Natural killer cell (primary cell): ENCODE data around the gene APOA4. TPM values are rescaled to one million over a fixed set of nuclear protein-coding genes. Genes with fewer than 3 reads are reported as not detected.

ENCODE experiments used
- ATAC-seq, 3 donors: fragments of 150-1000 bp in 2 of 3; fragments of 200-7000 bp in 1 of 3; cut with Tn5 transposase; 1 replicate in 1 of 3; 2 replicates in 2 of 3; pipeline ENCODE4 v1.10.0; 2021; ENCODE audit warnings: mild to moderate bottlenecking in 2 of 3, moderate library complexity in 2 of 3
- DNase-seq, 2 donors: peaks; one replicate each; pipeline versions ENCODE4 v3.0.0 to v3.0.0-alpha.2; 2013 to 2021; ENCODE audit warnings: mixed read lengths in 1 of 2
- H3K27ac ChIP-seq: one replicate; pipeline ENCODE4 v1.5.1; 2013; ENCODE audit warnings: mild to moderate bottlenecking, low read length
- H3K27me3 ChIP-seq: one replicate; pipeline ENCODE4 v1.6.1; 2013; ENCODE audit warnings: low read length; ENCODE audit not compliant: control insufficient read depth, insufficient read depth
- H3K36me3 ChIP-seq: one replicate; pipeline ENCODE4 v1.6.1; 2013; ENCODE audit warnings: low read length; ENCODE audit not compliant: control insufficient read depth, insufficient read depth
- H3K4me1 ChIP-seq: one replicate; pipeline ENCODE4 v1.6.1; 2013; ENCODE audit warnings: low read length; ENCODE audit not compliant: control insufficient read depth, insufficient read depth
- H3K4me3 ChIP-seq: one replicate; pipeline ENCODE4 v1.5.1; 2013; ENCODE audit warnings: low read length
- H3K9me3 ChIP-seq: one replicate; pipeline ENCODE4 v1.6.1; 2013; ENCODE audit warnings: low read length; ENCODE audit not compliant: control insufficient read depth, insufficient read depth
- H3K27ac Mint-ChIP-seq, 2 donors: one replicate each; pipeline ENCODE4 v1.8.0; 2022; ENCODE audit warnings: mild to moderate bottlenecking in 2 of 2, mixed read lengths in 2 of 2, moderate library complexity in 1 of 2
- H3K27me3 Mint-ChIP-seq, 2 donors: one replicate each; pipeline ENCODE4 v1.8.0; 2022; ENCODE audit warnings: low read depth in 2 of 2, mixed read lengths in 2 of 2
- H3K36me3 Mint-ChIP-seq: one replicate; pipeline ENCODE4 v1.8.0; 2022; ENCODE audit warnings: mixed read lengths
- H3K4me1 Mint-ChIP-seq, 2 donors: one replicate each; pipeline ENCODE4 v1.8.0; 2022; ENCODE audit warnings: mixed read lengths in 2 of 2
- H3K4me3 Mint-ChIP-seq: one replicate; pipeline ENCODE4 v1.8.0; 2022; ENCODE audit warnings: mild to moderate bottlenecking, moderate library complexity, mixed read lengths
- H3K9me3 Mint-ChIP-seq, 2 donors: one replicate each; pipeline ENCODE4 v1.8.0; 2022; ENCODE audit warnings: mixed read lengths in 2 of 2
- WGBS: methylation state at CpG from one replicate; pipeline ENCODE4 v1.1.7; 2013; ENCODE audit warnings: missing lambda C conversion rate; ENCODE audit not compliant: insufficient coverage; 5-methylcytosine and 5-hydroxymethylcytosine counted together
- intact Hi-C: fragments of 100-400 bp; cut with micrococcal nuclease; formaldehyde crosslinking; loops from one replicate; pipeline ENCODE4 v1.14.2; 2022
- total RNA-seq, 4 donors: library from RNA; stranded (reverse); fragments of 120-200 nt in 1 of 4; gene quantifications; one replicate each; pipeline versions ENCODE4 v1.2.3 to v1.2.4, GENCODE V29; 2013 to 2022
- TF ChIP-seq, protein P1 (sequence below): fragments of 200-600 bp; IDR thresholded peaks from one replicate; pipeline ENCODE4 v1.8.0; 2022; ENCODE audit warnings: antibody characterized with exemption

APOA4 gene
- total RNA-seq, 3 donors from 2014 or later (not counting 1 experiment from before 2014, with no cell fraction given) = not detected

DNA sequence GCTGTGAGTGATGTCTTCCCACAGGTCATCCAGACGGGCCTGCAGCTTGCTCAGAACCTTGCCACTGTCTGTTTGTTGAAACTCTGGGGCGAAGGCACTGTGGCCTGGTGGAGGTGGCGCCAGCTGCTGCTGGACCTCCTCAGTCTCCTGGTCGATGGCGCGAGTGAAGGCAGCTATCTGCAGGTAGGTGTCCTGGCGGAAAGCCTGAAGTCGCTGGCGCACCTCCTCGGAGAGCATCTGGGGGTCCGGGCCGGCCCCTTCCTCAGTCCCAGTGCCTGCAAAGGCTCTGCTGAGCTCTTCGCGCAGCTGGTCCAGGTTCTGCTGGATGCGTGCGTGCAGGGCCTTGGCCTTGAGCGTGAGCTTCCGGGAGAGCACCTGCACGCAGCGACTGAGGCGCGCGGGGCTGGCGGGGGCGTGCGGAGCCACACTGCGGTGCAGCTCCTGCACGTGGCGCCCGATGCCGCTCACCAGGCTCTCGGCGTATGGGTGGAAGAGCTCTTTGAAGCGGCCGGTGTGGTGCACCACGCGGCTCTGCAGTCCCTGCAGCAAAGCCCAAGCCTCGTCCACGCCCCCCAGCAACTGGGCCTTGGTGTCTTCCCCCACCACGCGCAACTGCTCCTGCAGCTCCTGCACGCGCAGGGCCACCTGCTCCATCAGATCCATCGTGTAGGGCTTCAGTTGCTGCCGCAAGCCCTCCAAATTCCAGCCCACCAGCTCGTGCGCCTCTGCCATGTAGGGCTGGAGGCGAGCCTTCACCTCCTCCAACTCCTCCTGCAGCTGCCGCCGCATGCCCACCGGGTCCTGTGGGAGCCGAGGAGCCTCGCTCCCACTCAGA lies 32.7 kb downstream of the APOA4 start:
- DNase-seq = no peak

DNA sequence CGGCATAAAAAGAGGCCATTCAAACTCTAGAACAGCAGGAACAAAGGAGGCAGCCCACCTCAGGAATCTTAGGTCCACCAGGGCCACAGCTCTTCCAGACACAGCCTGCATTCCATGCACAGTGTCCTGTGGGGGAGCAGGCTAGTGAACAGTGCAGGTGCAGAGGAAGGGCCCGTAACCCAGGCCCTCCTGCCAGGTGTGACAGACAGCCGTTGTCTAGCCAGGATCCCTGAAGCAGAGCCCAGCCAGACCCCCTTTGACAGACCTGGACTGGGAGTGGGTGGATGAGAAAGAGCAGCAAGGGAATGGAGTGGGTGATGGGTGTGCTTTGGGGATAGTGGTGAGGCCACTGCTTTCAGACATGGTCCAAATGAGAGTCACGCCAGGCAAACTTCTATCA lies 34.1 kb downstream of the APOA4 start:
- 98% methylated on average over 3 of the region's 4 CpGs for WGBS
- H3K27me3 Mint-ChIP-seq = no peaks in the 10 kb centered on the region

More for the DNA sequence above, 32.7 kb downstream of the APOA4 start:
- Mint-ChIP-seq H3K9me3 (no peaks in the 10 kb centered on the region), H3K27ac (no peak overlapping the region), H3K4me1 (peaks cover 22 to 35% of the 10 kb centered on the region in 2 donors), H3K36me3 (peaks cover 5% of the 10 kb centered on the region), H3K27me3 (no peaks in the 10 kb centered on the region), H3K4me3 (no peak overlapping the region)
- Histone ChIP-seq H3K27me3 (no peaks in the 10 kb centered on the region), H3K9me3 (no peaks in the 10 kb centered on the region), H3K27ac (no peak overlapping the region), H3K4me1 (peaks cover 30% of the 10 kb centered on the region), H3K36me3 (peaks cover 14% of the 10 kb centered on the region), H3K4me3 (no peak overlapping the region)
- intact Hi-C loops = loop anchor here (1.0 to 5.0 kb wide), 3 partner anchors 46 to 316 kb away; no protein-coding TSS in a partner anchor
- TF ChIP-seq, protein P1, sequence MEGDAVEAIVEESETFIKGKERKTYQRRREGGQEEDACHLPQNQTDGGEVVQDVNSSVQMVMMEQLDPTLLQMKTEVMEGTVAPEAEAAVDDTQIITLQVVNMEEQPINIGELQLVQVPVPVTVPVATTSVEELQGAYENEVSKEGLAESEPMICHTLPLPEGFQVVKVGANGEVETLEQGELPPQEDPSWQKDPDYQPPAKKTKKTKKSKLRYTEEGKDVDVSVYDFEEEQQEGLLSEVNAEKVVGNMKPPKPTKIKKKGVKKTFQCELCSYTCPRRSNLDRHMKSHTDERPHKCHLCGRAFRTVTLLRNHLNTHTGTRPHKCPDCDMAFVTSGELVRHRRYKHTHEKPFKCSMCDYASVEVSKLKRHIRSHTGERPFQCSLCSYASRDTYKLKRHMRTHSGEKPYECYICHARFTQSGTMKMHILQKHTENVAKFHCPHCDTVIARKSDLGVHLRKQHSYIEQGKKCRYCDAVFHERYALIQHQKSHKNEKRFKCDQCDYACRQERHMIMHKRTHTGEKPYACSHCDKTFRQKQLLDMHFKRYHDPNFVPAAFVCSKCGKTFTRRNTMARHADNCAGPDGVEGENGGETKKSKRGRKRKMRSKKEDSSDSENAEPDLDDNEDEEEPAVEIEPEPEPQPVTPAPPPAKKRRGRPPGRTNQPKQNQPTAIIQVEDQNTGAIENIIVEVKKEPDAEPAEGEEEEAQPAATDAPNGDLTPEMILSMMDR = no peak
- no peak for ATAC-seq
- WGBS = 87% methylated on average over 53 of the region's 53 CpGs

DNA sequence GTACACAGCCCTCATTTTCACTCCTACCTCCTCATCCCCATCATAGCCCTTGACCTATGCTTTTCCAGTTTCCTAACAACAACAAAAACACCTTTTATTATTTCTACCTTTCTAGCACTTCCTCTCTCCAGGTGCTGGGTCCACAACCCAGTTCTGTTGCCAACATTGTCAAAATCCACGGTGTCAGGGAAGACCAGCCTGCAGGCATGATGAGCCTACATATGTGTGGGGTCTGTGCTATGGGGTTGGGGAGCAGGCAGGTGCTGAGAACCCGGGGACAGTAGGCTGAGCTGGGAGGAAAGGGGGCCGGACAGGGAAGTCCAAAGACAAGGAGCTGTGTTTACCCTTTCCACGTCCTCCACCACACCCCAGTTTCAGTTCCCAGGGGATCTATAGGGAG lies 34.6 kb downstream of the APOA4 start:
- WGBS = 69% methylated on average over 1 of the region's 4 CpGs
- Histone ChIP-seq H3K4me1 (peaks cover 30% of the 10 kb centered on the region), H3K27ac (peak overlapping the region; percentile 84), H3K36me3 (peaks cover 33% of the 10 kb centered on the region), H3K9me3 (no peaks in the 10 kb centered on the region), H3K27me3 (no peaks in the 10 kb centered on the region), H3K4me3 (peak overlapping the region; percentile 77)
- TF ChIP-seq, protein P1 = no peak
- Mint-ChIP-seq H3K9me3 (no peaks in the 10 kb centered on the region), H3K36me3 (peaks cover 19% of the 10 kb centered on the region), H3K27ac (peak overlapping the region; percentile 96 to 97), H3K4me1 (peaks cover 30 to 41% of the 10 kb centered on the region in 2 donors), H3K27me3 (no peaks in the 10 kb centered on the region), H3K4me3 (peak overlapping the region; percentile 98)
- DNase-seq (no peak), ATAC-seq (no peak)
- intact Hi-C loops = loop anchor here (2.0 kb wide), 1 partner anchor 438 kb away; no protein-coding TSS in a partner anchor

More for the DNA sequence above, 34.1 kb downstream of the APOA4 start:
- Mint-ChIP-seq H3K4me3 (peak overlapping the region; percentile 98), H3K4me1 (peaks cover 30 to 40% of the 10 kb centered on the region in 2 donors), H3K27ac (peak overlapping the region; percentile 96 to 97), H3K9me3 (no peaks in the 10 kb centered on the region), H3K36me3 (peaks cover 19% of the 10 kb centered on the region)
- H3K4me1 ChIP-seq = peaks cover 30% of the 10 kb centered on the region
- no peak overlapping the region for H3K27ac ChIP-seq
- no peak for DNase-seq
- peaks cover 28% of the 10 kb centered on the region for H3K36me3 ChIP-seq
- H3K27me3 ChIP-seq = no peaks in the 10 kb centered on the region
- ATAC-seq = no peak
- no peaks in the 10 kb centered on the region for H3K9me3 ChIP-seq
- TF ChIP-seq, protein P1 = no peak
- no peak overlapping the region for H3K4me3 ChIP-seq
- intact Hi-C loops = loop anchor here (2.0 kb wide), 1 partner anchor 438 kb away; no protein-coding TSS in a partner anchor
